ENCODE results near the gene ZNF749.

GRCh38 chr19:57477191-57478008, 42.3 kb downstream of the ZNF749 start, which contains the start of gene ZNF772:
- peak in 3 of 4 experiments; percentile 42 to 87 (median 55) for TF ChIP-seq CTCF (IDR thresholded peaks at IDR 0.05)
- TF ChIP-seq POLR2A (IDR thresholded peaks at IDR 0.05): no peak
- TF ChIP-seq POLR2AphosphoS5 (IDR thresholded peaks at IDR 0.05): peak; percentile 11
- no peak for TF ChIP-seq EP300 (IDR thresholded peaks at IDR 0.05)

Measured in gastroesophageal sphincter (tissue), 3 donors.